ENCODE data around the gene CDX2.

Gene CDX2

GRCh38 chr13:27913160-27913559 is 56.0 kb downstream of the CDX2 start:
- DNase-seq = no peak

DNA sequence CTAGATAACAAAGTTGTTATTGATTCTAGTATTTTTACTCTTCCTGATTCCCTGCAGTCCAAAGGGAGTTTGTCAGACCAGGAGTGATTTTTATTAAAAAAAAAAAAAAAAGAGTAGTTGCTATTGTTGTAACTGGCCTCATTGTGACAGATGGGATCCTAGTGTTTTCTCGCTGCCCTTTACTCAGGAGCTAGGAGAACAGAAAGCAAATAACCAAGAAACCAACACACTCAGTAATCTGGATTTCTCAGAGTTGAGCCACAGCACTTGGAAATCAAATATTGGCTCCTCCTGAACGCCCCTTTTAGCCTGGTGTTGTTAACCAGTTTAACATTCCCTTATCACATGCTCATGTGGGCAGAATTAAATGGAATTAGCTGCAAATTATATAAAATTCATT is 57.6 kb downstream of the CDX2 start:
- no peak for DNase-seq
